HG03521 (cell line): Measurements from ENCODE around the gene PIEZO2.

Source experiments
- ATAC-seq: cut with Tn5 transposase; IDR thresholded peaks from one replicate; pipeline ENCODE4 v1.9.1; 2021; ENCODE audit warnings: mild to moderate bottlenecking, moderate library complexity; ENCODE audit not compliant: unreplicated experiment

Gene PIEZO2

GRCh38 chr18:11071300-11071699, 78.1 kb downstream of the PIEZO2 start:
- no peak for ATAC-seq

- ATAC-seq = no peak
Measured at GRCh38 chr18:11070593-11070992, 78.8 kb downstream of the PIEZO2 start.

- no peak for ATAC-seq
Measured at GRCh38 chr18:11066038-11066437, 83.3 kb downstream of the PIEZO2 start.

- ATAC-seq = no peak
Measured at GRCh38 chr18:11064727-11065460, 84.5 kb downstream of the PIEZO2 start.

DNA sequence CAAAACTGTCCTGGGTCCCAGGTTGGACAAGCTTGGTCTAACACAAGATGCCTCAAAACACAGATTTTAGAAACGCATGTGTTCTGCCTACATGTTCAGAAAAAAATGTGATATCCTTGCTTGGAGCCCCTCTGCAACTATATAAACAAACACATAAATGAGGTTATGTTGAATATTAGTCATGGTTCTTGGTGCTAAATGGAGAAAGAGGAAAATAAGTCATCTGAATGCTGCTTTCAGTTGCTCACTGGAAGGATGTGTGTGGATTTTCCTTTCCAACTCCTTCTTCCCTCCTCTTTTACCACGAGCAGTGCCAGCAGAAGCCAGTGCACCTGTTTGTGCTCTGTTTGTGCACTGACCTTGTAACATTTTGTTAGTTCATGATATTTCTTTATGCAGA, 85.3 kb downstream of the PIEZO2 start:
- no peak for ATAC-seq

DNA sequence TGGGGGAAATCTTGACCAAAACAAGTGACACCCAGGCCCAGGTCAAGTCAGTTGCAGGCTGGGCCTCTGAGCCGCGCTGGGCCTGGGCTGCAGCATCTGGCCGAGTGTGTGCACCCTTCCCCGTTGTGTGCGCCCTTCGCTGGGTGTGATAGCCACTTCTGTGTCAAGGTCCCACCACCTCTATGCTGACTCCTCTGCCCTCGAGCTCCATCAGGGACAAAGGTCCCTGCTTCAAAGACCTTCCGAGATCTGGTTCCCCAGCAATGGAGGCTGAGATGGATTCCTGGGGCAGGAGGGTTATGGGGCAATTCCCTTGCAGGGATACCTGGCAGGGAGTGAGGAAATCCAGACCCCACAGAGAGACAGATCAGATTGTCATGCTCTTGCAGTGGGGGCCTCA, 93.6 kb downstream of the PIEZO2 start:
- no peak for ATAC-seq

- ATAC-seq = no peak
Measured at GRCh38 chr18:11054497-11054896, 94.9 kb downstream of the PIEZO2 start.

- no peak for ATAC-seq
Measured at GRCh38 chr18:11053293-11053692, 96.1 kb downstream of the PIEZO2 start.

DNA sequence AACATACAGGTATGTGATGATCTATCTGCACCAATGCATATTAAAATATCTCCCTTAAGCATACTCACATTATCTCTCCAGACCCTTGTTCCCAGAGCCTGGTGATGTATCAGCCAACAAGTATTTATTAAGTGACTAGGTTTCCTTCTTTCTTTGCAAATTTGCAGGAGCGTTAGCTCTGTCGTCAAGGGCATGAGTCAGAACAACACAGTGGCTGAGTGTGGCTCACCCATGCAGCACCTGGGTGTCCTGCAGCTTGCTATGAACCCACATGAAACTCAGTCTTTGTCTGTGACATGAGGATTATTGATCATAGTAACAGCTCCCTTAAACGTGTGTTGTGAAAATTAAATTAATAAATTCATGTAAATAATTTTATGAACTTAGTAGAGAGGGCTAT, 96.6 kb downstream of the PIEZO2 start:
- ATAC-seq = no peak

DNA sequence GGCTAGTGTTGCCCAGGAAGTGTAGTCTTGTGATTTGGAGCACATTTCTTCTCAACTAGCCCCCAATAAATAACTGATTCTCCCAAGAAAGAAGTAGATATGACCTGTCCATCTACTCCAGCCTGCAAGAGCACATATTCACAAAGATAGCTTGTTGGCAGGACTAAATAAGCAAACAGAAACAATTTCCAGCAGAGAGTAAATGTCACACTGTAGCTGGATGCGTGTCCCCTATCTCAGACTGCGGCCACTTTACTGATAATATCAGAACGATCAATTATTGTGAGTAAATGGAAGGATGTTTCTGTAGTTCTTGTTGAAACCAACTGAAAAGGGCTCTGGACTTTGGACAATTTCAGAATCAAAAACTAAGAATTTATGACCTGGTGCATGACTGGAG, 97.9 kb downstream of the PIEZO2 start:
- ATAC-seq = no peak

DNA sequence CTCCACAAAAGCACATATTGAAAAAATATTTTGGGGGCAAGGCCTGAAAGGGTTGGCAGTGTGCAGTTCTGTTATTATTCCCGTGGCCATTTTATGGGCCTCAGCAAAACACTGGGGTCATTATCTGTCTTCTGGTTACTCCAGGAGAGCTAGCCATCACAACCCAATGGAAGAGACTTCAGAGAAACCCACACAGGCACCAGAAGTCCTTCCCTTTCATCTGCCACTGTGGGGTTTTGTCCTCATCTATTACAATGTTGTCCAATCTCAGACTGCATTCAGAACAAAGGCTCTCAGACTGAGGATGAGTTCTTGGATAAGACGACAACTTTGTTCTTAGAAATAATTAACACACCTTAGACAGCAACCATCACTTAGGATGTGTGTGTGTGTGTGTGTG, 98.4 kb downstream of the PIEZO2 start:
- no peak for ATAC-seq

DNA sequence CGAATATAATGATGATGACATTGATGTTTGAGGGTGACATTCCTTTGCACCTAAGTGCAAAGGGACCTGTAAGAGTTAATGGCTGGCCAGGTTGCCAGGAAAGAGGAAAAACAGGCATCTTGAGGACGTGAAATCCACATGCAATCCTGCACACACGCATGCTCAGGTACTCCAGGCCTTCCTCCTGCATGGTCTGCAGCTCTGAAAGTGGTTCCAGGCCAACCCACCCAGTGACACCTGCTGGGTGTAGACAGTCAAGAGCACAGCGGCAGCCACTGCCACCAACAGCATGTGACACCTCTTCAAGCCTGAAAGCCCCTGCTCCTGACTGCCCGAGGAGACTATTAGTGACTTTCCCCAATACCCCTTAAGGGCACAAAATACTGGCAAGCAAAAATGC, 101.6 kb downstream of the PIEZO2 start:
- no peak for ATAC-seq

DNA sequence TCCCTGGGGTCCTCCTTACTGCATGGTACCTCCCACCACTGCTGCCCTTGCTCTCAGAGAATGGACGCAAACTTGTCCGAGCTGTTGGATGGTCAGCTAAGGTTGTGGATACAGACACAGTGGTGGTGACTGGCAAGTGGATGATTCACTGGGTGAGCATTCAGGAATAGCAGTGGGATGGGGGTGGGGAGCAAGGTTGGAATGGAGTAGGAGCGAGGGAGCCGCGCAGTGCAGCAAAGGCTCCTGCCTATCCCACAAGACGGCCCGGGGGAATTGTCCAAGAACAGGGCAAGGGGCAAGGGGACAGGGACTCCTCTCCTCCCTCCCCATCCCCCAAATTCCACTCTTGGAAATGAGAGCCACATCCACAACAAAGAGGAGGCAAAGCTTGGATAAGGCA, 102.2 kb downstream of the PIEZO2 start:
- ATAC-seq = no peak

DNA sequence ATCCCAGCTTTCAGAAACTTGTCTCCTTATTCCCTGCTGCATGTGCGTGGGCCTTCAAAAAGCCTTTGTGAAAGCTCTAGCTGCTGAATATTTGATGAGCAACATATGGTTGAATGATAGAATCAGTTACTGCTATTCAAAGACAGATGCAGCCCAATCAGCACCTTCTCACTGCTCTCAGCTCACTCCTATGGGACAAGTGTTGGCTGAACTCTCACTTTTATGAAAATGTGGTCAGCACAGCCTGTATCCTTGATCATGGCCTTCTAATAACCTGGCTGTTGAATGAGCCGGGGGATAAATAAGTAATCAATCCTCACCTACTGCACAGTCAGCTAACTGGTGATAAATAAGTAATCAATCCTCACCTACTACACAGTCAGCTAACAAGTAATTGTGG, 103.2 kb downstream of the PIEZO2 start:
- ATAC-seq = no peak

DNA sequence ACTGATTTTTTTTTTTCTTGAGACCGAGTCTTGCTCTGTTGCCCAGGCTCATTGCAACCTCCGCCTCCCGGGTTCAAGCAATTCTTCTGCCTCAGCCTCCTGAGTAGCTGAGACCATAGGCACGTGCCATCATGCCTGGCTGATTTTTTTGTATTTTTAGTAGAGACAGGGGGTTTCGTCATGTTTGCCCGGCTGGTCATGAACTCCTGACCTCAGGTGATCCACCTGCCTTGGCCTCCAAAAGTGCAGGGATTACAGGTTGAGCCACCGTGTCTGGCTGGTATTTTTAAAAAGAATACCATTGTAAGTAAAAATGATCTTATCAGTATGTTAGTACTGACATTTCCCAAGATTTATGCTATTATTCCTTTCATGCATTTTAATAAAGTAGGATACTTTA, 105.7 kb downstream of the PIEZO2 start:
- no peak for ATAC-seq

GRCh38 chr18:11042247-11042646, 107.1 kb downstream of the PIEZO2 start:
- no peak for ATAC-seq

DNA sequence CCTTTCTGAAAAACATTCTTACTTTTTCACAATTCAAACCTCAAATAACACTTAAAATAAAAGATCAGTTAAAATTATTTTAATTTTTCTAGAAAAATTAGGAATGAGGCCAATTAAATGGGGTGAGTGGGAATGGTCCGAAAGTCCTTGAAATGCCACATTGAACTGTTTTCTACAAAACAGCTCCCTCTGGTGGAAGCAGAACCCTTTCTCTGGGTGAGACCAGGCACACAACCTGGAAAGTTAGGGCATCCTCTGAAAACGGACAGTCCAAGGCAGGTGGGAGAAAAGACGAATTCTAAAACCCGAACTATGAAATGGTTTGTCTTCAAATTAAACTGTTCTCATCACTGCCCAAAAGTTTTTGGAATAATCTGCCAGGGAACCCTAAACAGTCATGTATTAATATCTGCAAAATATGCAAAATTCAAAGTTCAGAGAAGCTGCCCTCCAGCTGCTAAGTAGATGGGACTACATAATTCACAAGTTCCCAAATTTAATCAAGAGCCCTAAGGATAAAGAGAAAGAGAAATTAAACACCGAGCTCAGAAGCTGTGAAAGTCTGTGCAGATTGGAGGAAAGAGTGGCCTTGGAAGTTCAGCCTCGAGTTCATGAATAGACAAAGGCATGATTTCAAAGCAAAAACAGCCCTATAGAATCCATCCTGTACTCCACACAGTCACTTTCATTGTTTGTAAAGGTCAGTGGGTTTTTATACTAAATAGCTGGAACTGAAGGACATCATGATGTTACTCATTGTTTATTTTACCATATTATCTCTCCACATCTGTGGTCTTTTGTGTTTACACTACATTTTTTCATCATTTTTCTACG, 108.3 kb downstream of the PIEZO2 start:
- no peak for ATAC-seq

GRCh38 chr18:11040359-11040758, 109.0 kb downstream of the PIEZO2 start:
- no peak for ATAC-seq

DNA sequence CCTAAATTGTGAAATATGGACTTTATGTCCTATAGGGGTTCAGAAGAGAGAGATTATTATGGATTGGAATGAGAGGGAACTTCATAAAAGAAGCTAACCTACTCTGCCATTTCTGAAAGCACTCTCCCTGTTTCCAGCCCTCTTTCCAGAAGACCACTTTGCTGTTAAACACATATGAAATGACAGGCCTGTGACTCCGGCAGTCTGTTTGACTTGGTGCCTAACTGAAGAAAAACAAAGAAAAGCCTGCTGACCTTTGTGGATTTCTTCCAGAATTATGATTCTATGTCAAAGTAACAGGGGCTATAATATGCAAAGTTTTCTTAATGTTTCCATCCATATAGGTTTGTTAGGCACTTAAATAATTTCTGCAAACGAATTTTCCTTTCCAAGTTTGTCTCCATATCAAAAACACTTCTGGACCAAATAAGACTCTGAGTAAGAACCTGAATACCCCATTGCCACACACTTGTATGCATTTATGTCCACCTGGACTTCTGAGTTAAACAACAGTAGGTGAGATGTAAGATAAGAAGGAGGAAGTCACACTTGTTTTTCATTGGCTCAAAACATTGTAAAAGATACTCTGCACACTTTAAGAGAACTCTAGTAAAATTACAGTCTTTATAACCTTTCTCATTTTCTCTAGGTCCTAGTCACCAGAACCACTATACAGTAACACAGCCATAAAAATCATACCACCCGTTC, 111.7 kb downstream of the PIEZO2 start:
- ATAC-seq = no peak

DNA sequence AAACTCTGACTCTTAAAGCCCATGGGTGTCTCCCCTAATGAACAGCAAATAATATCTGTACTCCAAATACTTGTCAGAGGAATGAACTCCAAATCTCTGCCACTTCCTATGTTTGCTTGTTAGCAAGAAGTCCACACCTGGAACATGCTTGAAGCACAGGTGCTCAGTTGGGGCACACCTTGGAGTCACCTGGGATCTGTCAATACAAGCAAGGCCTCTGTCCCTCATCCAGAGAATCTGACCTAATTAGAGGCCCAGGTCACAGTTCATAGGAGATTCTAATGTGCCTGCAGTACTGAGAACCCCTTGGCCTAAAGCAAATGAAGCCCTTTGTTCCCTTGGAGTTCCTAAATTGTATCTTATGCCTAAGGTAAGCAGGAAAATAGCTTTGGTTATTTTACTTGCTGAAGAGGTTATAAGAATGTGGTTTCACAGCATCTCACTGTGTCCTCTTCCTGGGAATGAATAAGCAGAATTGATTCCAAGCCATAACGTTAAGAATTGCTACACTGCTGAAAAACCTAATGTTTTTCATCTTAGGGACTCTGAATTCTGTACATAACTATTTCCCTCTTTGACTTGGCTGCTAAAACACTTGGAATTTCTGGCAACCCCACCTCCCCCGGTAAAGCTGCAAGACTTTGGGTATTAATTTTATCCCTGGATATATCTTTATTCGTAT, 113.4 kb downstream of the PIEZO2 start:
- ATAC-seq = no peak

GRCh38 chr18:11035376-11035775, 114.0 kb downstream of the PIEZO2 start:
- no peak for ATAC-seq
